Fibroblast of lung (primary cell): ENCODE data around the gene TMPRSS9. TPM values are rescaled to one million over a fixed set of nuclear protein-coding genes. Genes with fewer than 3 reads are reported as not detected.
A peak's percentile ranks its signal among the peaks of the same experiment; 100 is the strongest.

ENCODE experiments used
- DNase-seq, 2 donors: peaks; one replicate each; pipeline versions ENCODE4 v3.0.0 to v3.0.0-alpha.2; 2010; ENCODE audit warnings: low read depth in 2 of 2
- H2AFZ ChIP-seq: 2 replicates; pipeline ENCODE4 v1.5.1; 2012; ENCODE audit warnings: low read length, control low read depth, inconsistent platforms
- H3K27ac ChIP-seq: 2 replicates; pipeline ENCODE4 v1.5.1; 2011; ENCODE audit warnings: low read length, control low read depth; ENCODE audit not compliant: insufficient read depth
- H3K27me3 ChIP-seq: 2 replicates; pipeline ENCODE4 v1.5.1; 2011; ENCODE audit warnings: mild to moderate bottlenecking, low read length; ENCODE audit not compliant: control insufficient read depth, insufficient read depth
- H3K36me3 ChIP-seq: 2 replicates; pipeline ENCODE4 v1.5.1; 2011; ENCODE audit warnings: low read length; ENCODE audit not compliant: control insufficient read depth, insufficient read depth
- H3K4me1 ChIP-seq: 2 replicates; pipeline ENCODE4 v1.5.1; 2011; ENCODE audit warnings: low read length; ENCODE audit not compliant: control insufficient read depth, insufficient read depth; ENCODE audit errors: extremely low read depth
- H3K4me2 ChIP-seq: 2 replicates; pipeline ENCODE4 v1.5.1; 2011; ENCODE audit warnings: low read length, control low read depth; ENCODE audit not compliant: insufficient read depth; ENCODE audit errors: extremely low read depth
- H3K4me3 ChIP-seq, 4 experiments: fragments of 200-600 bp in 1 of 4; sonication (generic) in 1 of 4; replicated peaks in 1 of 4; 2 replicates each; pipeline ENCODE4 v1.5.1; 2011 to 2016; ENCODE audit warnings: low read length in 4 of 4, low read depth in 3 of 4, mild to moderate bottlenecking in 3 of 4, control low read depth in 2 of 4, inconsistent platforms in 1 of 4, mixed read lengths in 1 of 4; ENCODE audit not compliant: insufficient read depth in 1 of 4; ENCODE audit errors: control extremely low read depth in 1 of 4
- H3K79me2 ChIP-seq: 2 replicates; pipeline ENCODE4 v1.5.1; 2012; ENCODE audit warnings: mild to moderate bottlenecking, low read length, inconsistent platforms; ENCODE audit not compliant: control insufficient read depth, insufficient read depth
- H3K9ac ChIP-seq: 2 replicates; pipeline ENCODE4 v1.5.1; 2011; ENCODE audit warnings: mild to moderate bottlenecking, low read length, control low read depth; ENCODE audit not compliant: insufficient read depth
- H3K9me3 ChIP-seq: 2 replicates; pipeline ENCODE4 v1.5.1; 2012; ENCODE audit warnings: low read depth, low read length; ENCODE audit not compliant: control insufficient read depth, insufficient read depth
- H4K20me1 ChIP-seq: 2 replicates; pipeline ENCODE4 v1.5.1; 2011; ENCODE audit warnings: low read length; ENCODE audit not compliant: control insufficient read depth, insufficient read depth; ENCODE audit errors: extremely low read depth
- EZH2 ChIP-seq: IDR thresholded peaks from 2 replicates; pipeline ENCODE4 v1.5.1; 2012; ENCODE audit warnings: low read length, control low read depth, mild to moderate bottlenecking; ENCODE audit errors: missing control alignments
- polyA plus RNA-seq, 2 donors: library from polyadenylated mRNA; depleted of rRNA in 1 of 2; stranded (reverse) in 1 of 2; unstranded in 1 of 2; fragments of >200 nt; gene quantifications; 2 replicates each; pipeline ENCODE4 v1.2.1, GENCODE V29; 2011 to 2012; ENCODE audit warnings: missing spikeins in 1 of 2
- total RNA-seq: library from RNA; depleted of rRNA; stranded (reverse); fragments of >200 nt; gene quantifications from 2 replicates; pipeline ENCODE4 v1.2.1, GENCODE V29; 2014
- TF ChIP-seq, protein P1 (sequence below), 2 donors: IDR thresholded peaks in 1 of 2; conservative IDR thresholded peaks in 1 of 2; 1 replicate in 1 of 2; 2 replicates in 1 of 2; pipeline ENCODE4 v1.5.1; 2011 to 2012; ENCODE audit warnings: low read length in 2 of 2, control low read depth in 1 of 2, inconsistent platforms in 1 of 2, low read depth in 1 of 2, mild to moderate bottlenecking in 1 of 2

TMPRSS9 gene
- total and polyA plus RNA-seq, 2 donors (not counting 1 experiment from before 2014, with no cell fraction given): not detected

DNA sequence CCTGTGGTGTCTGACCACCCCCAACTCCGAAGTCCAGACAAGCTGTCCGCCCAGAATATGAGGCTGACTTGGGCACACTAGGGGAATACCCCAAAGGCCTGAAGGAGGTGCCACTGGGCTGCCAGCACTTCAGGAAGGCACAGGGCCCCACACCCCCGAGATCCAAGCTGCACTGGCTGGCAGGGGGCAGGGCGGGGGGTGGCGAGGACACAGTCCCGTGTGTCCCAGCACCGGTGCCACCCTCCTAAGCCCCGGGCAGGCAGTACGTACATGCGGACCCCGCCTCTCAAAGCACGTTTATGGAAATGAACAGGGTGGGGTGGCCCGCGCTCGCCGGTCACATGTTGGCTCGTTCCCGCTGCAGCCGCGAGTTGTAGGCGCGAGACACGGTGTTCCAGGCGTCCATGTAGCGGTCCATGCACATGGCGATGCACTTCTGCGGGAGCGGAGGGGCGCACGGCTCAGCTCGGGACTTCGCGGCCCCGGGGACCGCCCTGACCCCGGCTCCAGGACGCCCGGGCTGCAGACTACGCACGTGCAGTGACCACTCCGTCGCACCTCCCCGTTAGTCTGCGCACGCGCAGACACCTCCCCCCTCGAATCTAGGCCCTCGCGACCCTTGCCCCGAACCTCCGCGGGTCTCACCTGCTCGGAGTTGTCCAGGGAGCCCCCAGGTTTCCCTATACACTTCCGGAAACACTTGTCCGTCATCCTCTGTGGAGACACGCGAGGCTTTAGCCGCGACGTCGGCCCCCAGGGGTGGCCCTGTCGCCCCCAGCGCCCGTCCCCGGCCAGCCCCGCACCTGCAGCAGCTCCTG, 66.8 kb downstream of the TMPRSS9 start:
- Histone ChIP-seq H3K4me3 (peak overlapping the region; percentile 72 to 97 (median 89)), H3K9ac (peak overlapping the region; percentile 99), H4K20me1 (no peaks in the 10 kb centered on the region), H2AFZ (peak overlapping the region; percentile 60), H3K9me3 (no peaks in the 10 kb centered on the region), H3K4me1 (peaks cover 17% of the 10 kb centered on the region), H3K79me2 (peaks cover 32% of the 10 kb centered on the region), H3K4me2 (peak overlapping the region; percentile 90), H3K36me3 (peaks cover 23% of the 10 kb centered on the region), H3K27me3 (no peaks in the 10 kb centered on the region), H3K27ac (peak overlapping the region; percentile 98)
- DNase-seq: peak; percentile 20 to 39
- TF ChIP-seq, protein P1, sequence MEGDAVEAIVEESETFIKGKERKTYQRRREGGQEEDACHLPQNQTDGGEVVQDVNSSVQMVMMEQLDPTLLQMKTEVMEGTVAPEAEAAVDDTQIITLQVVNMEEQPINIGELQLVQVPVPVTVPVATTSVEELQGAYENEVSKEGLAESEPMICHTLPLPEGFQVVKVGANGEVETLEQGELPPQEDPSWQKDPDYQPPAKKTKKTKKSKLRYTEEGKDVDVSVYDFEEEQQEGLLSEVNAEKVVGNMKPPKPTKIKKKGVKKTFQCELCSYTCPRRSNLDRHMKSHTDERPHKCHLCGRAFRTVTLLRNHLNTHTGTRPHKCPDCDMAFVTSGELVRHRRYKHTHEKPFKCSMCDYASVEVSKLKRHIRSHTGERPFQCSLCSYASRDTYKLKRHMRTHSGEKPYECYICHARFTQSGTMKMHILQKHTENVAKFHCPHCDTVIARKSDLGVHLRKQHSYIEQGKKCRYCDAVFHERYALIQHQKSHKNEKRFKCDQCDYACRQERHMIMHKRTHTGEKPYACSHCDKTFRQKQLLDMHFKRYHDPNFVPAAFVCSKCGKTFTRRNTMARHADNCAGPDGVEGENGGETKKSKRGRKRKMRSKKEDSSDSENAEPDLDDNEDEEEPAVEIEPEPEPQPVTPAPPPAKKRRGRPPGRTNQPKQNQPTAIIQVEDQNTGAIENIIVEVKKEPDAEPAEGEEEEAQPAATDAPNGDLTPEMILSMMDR (conservative IDR thresholded peaks at IDR 0.05 in 1 of 2, IDR thresholded peaks at IDR 0.05 in 1 of 2; ENCODE audit: low read depth in 1 of 2, low read length in 2 of 2): no peak
- TF ChIP-seq EZH2: no peak

DNA sequence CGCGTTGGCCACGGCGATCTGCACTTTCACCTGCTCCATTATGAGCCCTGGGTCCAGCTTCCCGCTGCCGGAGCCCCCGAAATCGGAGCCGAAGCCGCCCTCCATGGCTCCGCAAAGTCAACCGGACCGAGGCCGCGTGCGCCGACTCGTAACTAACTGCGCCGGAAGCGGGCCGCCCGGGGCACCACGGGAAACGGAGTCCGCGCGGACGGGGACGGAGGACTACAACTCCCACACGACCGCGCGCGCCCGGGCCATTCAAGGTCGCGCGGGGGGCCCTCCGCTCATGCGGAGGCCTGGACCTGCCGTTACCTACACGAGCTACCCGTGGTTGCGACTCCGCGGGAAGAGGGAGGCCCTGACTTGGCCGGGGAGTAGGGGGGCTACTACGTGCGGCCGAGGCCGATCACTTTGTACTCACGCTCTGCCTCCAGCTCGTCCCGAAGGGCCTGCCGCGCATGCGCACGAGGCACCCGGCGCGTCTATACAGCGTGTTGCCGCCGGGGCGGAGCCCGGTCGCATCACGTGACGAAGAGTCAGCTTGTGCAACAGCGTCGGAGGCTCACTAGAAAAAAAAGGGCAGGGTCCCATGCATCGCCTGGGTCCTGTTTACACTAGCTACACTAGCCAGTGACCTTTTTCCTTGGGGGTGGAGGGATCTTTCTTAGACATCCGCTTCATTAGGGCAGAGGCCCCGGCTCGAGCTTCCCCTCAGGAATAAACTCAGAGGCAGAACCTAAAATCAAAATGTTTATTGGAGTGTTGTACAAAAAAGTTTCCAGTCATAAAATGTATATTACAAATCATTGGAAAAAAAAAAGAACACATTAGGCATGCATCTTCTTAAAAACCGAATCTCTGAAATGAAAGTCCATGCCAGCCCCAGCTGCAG, 67.6 kb downstream of the TMPRSS9 start, which contains the start of gene TIMM13:
TIMM13 (minus strand) TSS at position 158 of the 892 bp plus-strand sequence; CDS start at position 105, 53 bp downstream.
- H3K79me2 ChIP-seq: peaks cover 31% of the 10 kb centered on the region
- peak within 1 kb of the TSS; percentile 72 to 97 (median 89) for H3K4me3 ChIP-seq
- H3K9me3 ChIP-seq: no peaks in the 10 kb centered on the region
- H3K27me3 ChIP-seq: no peaks in the 10 kb centered on the region
- H3K4me2 ChIP-seq: peak within 1 kb of the TSS; percentile 90
- peaks cover 28% of the 10 kb centered on the region for H3K36me3 ChIP-seq
- peak within 1 kb of the TSS; percentile 98 for H3K27ac ChIP-seq
- peaks cover 17% of the 10 kb centered on the region for H3K4me1 ChIP-seq
- H3K9ac ChIP-seq: peak within 1 kb of the TSS; percentile 99
- peak; percentile 90 to 98 for DNase-seq
- TF ChIP-seq, protein P1 (conservative IDR thresholded peaks at IDR 0.05 in 1 of 2, IDR thresholded peaks at IDR 0.05 in 1 of 2; ENCODE audit: low read depth in 1 of 2, low read length in 2 of 2): no peak
- no peak for TF ChIP-seq EZH2
- peak within 1 kb of the TSS; percentile 93 for H2AFZ ChIP-seq
- H4K20me1 ChIP-seq: no peaks in the 10 kb centered on the region

DNA sequence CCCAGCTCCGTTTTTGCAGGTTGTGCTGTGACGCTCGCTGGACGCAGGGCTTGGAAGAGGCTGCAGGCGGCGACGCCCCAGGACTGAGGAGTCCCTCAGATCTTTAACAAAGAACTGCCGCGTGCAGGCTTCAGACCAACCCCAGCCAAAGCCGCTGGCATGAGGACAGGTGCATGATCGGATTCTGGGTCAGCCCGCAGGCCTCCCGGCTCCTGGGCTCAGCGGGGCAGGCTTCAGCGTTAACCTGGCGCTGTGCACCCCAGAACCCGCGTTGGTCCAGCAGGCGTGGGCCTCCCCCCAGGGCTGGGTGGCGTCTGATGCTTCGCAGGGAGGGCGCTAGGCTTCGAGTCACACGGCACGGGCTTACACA, 68.2 kb downstream of the TMPRSS9 start:
- H3K9me3 ChIP-seq: no peaks in the 10 kb centered on the region
- TF ChIP-seq EZH2: no peak
- TF ChIP-seq, protein P1 (conservative IDR thresholded peaks at IDR 0.05 in 1 of 2, IDR thresholded peaks at IDR 0.05 in 1 of 2; ENCODE audit: low read depth in 1 of 2, low read length in 2 of 2): no peak
- no peak overlapping the region for H2AFZ ChIP-seq
- peaks cover 17% of the 10 kb centered on the region for H3K4me1 ChIP-seq
- H3K4me2 ChIP-seq: peak overlapping the region; percentile 79
- H3K27me3 ChIP-seq: no peaks in the 10 kb centered on the region
- H3K79me2 ChIP-seq: peaks cover 31% of the 10 kb centered on the region
- H3K4me3 ChIP-seq: peak overlapping the region in 2 of 4 experiments; percentile 72 to 86
- peak in 1 of 2 donors; percentile 24 for DNase-seq
- peak overlapping the region; percentile 98 for H3K27ac ChIP-seq
- no peak overlapping the region for H3K9ac ChIP-seq
- peaks cover 28% of the 10 kb centered on the region for H3K36me3 ChIP-seq
- no peaks in the 10 kb centered on the region for H4K20me1 ChIP-seq
